ENCODE results near the gene R3HCC1L. TPM values are rescaled to one million over a fixed set of nuclear protein-coding genes. Genes with fewer than 3 reads are reported as not detected.

R3HCC1L gene
- total and polyA plus RNA-seq, 9 of the 15 experiments (the other 6 are each of a cell fraction or from before 2014, with no cell fraction given): 9.1 to 17.8 (median 12.6) TPM

- no peak for TF ChIP-seq PBX2 (CRISPR knock-in tag; IDR thresholded peaks at IDR 0.05; ENCODE audit: low read depth)
- peak; percentile 19; the same call in 1 of the 2 replicates for TF ChIP-seq PBX2 (tag; conservative IDR thresholded peaks at IDR 0.05; ENCODE audit: low read depth)
- no peak for TF ChIP-seq KLF6 (CRISPR knock-in tag; IDR thresholded peaks at IDR 0.05; ENCODE audit: borderline replicate concordance)
- TF ChIP-seq ZNF830 (CRISPR knock-in tag; IDR thresholded peaks at IDR 0.05): no peak
- 0 out of 2 replicates have a peak, but pooled peaks have one; percentile 44 for TF ChIP-seq SMARCE1 (IDR thresholded peaks at IDR 0.05)
- TF ChIP-seq TCF3 (CRISPR knock-in tag; IDR thresholded peaks at IDR 0.05): peak; percentile 14; the same call in 1 of the 2 replicates
- TF ChIP-seq ZC3H11A (IDR thresholded peaks at IDR 0.05; ENCODE audit: low read depth, low read length): no peak
- no peak for TF ChIP-seq SRF (CRISPR knock-in tag; IDR thresholded peaks at IDR 0.05)
- no peak for TF ChIP-seq PML (IDR thresholded peaks at IDR 0.05; ENCODE audit: low read length)
- TF ChIP-seq, protein P1, sequence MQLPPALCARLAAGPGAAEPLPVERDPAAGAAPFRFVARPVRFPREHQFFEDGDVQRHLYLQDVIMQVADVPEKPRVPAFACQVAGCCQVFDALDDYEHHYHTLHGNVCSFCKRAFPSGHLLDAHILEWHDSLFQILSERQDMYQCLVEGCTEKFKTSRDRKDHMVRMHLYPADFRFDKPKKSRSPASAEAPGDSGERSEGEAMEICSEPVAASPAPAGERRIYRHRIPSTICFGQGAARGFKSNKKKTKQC (CRISPR knock-in tag; IDR thresholded peaks at IDR 0.05): no peak
- TF ChIP-seq SLC30A9 (CRISPR knock-in tag; IDR thresholded peaks at IDR 0.05): no peak
- no peak for TF ChIP-seq NUFIP1 (IDR thresholded peaks at IDR 0.05; ENCODE audit: partially characterized antibody)
- peak in 1 of 2 experiments; percentile 60; a peak in 1 of 4 replicates for TF ChIP-seq ZNF318 (IDR thresholded peaks at IDR 0.05; ENCODE audit: borderline replicate concordance in 1 of 2, low read depth in 1 of 2)
- no peak for TF ChIP-seq HDGF (IDR thresholded peaks at IDR 0.05)
- TF ChIP-seq EP300 (IDR thresholded peaks at IDR 0.05; ENCODE audit: low read length): peak; percentile 36
- 0 out of 2 replicates have a peak, but pooled peaks have one; percentile 19 for TF ChIP-seq RBFOX2 (IDR thresholded peaks at IDR 0.05; ENCODE audit: low read depth, low read length)
Measured at GRCh38 chr10:98259606-98260315, 125.3 kb downstream of the R3HCC1L start (continued).
